Keratinocyte (primary cell): ENCODE data around the gene SMIM20.

Source experiments
- EZH2 ChIP-seq: IDR thresholded peaks from one replicate; pipeline ENCODE4 v1.6.1; 2012; ENCODE audit warnings: inconsistent platforms, mild to moderate bottlenecking, low read length, moderate library complexity
- TF ChIP-seq, protein P1 (sequence below), 3 experiments: IDR thresholded peaks in 1 of 3; conservative IDR thresholded peaks in 1 of 3; optimal IDR thresholded peaks in 1 of 3; 2 replicates in 2 of 3; 3 replicates in 1 of 3; pipeline versions ENCODE3 to v1.5.1; 2011; ENCODE audit warnings: low read length in 3 of 3, mild to moderate bottlenecking in 3 of 3, moderate library complexity in 2 of 3, control low read depth in 1 of 3, inconsistent platforms in 1 of 3; ENCODE audit not compliant: insufficient read depth in 2 of 3; ENCODE audit errors: extremely low read depth in 1 of 3

GRCh38 chr4:25949173-25949748 is 35.2 kb downstream of the SMIM20 start:
- no peak for TF ChIP-seq EZH2
- TF ChIP-seq, protein P1, sequence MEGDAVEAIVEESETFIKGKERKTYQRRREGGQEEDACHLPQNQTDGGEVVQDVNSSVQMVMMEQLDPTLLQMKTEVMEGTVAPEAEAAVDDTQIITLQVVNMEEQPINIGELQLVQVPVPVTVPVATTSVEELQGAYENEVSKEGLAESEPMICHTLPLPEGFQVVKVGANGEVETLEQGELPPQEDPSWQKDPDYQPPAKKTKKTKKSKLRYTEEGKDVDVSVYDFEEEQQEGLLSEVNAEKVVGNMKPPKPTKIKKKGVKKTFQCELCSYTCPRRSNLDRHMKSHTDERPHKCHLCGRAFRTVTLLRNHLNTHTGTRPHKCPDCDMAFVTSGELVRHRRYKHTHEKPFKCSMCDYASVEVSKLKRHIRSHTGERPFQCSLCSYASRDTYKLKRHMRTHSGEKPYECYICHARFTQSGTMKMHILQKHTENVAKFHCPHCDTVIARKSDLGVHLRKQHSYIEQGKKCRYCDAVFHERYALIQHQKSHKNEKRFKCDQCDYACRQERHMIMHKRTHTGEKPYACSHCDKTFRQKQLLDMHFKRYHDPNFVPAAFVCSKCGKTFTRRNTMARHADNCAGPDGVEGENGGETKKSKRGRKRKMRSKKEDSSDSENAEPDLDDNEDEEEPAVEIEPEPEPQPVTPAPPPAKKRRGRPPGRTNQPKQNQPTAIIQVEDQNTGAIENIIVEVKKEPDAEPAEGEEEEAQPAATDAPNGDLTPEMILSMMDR (optimal IDR thresholded peaks at IDR 0.05 in 1 of 3, IDR thresholded peaks at IDR 0.05 in 1 of 3, conservative IDR thresholded peaks at IDR 0.05 in 1 of 3; ENCODE audit: extremely low read depth in 1 of 3, insufficient read depth in 2 of 3, low read length in 3 of 3): no peak
